T follicular helper cell (primary cell): ENCODE measurements around the gene FBXO22.
"Not testable (repeated sequence)": the region's sequence is repeated elsewhere in the genome, so short reads cannot be mapped to it uniquely, and the experiment has no call there.

Source experiments
- DNase-seq: peaks from one replicate; pipeline ENCODE4 v3.0.0-alpha.2; 2020; ENCODE audit warnings: low read depth

FBXO22 gene

DNA sequence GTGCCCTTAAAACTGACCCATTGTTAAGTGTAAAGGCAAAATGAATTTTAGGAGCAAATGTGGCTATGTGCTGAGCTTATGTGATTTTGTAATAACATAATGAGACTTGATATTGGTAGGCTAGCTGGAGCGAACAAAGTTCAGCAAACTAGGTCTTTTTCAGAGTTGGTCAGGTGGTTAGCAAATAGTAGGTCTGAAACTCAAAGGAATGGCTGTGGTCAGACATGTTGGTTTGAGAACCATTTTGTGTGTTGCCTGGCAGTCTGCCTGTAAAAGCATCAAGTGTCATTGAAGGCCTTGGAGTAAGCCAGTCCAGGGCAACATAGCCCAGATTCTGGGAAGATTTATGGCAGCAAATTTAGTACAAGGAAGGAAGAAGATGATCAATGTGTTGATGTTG is 16.4 kb downstream of the FBXO22 start:
- no peak for DNase-seq

DNA sequence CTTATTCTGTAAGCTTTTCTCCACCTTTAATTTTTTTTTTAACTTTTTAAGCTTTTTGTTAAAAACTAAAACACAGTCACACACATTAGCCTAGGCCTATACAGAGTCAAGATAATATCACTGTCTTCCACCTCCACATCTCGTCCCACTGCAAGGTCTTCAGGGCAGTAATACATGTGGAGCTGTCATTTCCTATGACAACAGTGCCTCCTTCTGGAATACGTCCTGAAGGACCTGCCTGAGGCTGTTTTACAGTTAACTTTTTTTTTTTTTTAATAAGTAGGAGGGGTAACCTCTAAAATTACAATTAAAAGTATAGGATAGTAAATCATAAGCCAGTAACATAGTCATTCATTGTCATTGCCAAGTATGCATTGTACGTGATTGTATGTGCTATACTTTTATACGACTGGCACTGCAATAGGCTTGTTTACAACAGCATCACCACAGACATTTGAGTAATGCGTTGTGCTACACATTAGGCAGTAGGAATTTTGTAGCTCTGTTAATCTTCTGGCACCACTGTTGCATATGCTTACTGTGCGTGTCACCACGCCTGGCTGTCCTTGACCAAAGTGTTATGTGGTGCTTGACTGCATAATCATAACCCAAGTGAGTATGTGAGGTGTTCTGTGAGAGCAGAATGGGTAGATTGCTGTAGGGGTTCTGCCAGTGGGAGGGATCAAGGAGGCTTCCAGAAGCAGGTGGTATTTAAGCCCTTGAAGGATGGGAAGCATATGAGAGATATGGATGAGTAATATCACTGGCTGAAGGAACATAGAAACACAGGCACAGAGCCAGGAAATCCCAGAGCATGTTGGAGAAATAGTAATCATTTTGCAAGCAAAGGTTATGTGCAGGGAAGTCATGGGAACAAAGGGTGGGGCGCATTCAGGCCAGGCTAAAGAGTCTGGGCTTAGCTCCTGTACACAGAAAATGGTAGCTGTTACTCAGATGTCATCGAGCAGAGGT is 18.3 kb downstream of the FBXO22 start:
- no peak for DNase-seq

DNA sequence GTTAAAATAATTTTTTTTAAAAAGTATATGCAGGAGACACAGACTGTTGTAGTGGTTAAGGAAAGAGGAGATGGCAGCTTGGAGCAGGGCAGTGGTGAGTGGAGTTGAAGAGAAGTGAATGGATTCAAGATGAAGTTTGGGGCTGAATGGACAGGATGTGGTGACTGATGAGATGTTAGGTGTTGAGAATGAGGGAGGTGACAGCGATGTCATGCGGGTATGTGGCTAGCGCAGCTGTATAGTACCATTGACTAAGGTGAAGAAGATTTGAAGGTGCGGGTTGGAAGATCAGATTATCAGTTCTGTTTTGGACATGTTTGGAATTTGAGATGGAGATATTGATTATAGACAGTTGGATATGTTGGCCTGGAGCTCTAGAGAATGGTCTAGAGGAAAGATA is 20.1 kb downstream of the FBXO22 start:
- DNase-seq, result no peak

DNA sequence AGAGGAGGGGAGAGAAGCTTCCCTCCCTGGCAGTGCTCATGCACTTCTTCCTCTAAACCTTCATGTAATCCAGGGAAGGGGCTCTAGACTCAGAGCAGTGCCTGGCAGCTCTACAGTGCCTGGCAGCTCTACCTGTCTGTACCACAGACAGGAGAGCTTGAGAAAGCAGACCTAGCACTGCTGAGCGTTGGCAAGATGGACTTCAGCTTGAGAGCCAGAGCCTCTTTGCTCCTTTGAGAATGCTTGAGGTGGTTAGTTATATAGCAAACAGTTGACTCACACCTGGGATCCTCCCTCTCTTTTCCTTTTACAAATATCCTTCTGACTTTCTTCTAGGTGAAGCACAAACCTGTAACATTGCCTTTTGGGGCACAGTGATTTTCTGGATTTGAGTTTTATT is 20.9 kb downstream of the FBXO22 start:
- DNase-seq, result no peak

DNA sequence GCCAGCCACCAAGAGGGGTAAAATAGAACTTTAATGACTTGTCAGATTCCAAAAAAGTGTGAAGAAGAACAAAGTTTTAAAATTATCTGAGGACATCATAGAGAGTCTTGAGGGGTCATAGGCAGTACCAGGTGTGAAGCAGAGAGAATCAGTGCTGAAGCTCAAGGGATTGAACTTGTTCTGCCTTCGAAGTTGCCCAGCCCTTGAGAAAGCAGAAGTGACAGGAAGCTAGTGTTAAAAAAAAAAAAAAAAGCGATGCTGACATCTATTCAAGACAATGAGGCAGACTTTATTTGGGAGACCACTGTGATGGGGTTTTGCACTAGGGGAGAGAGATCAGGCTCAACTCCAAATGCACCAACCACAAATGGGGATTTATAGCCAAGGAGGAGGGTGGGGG is 21.8 kb downstream of the FBXO22 start:
- DNase-seq, result no peak

DNA sequence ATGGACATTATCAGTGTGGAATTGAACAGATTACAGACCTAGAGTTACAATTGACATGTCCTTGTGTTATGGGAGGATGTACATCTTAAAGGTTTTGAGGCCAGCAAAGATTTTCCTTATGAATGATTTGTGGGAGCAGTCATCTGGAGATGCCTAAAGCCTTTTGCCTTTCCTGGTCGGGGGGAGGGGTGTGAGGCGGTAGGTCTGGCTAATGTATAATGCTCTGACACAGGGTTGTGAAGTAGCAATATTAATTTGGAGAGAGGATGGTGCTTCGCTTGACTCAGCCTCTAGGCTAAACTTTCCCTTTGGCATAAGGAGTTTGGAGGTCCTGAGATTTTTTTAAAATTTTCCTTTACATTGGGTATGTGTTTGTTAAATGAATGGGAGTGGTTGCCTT is 23.3 kb downstream of the FBXO22 start:
- no peak for DNase-seq

DNA sequence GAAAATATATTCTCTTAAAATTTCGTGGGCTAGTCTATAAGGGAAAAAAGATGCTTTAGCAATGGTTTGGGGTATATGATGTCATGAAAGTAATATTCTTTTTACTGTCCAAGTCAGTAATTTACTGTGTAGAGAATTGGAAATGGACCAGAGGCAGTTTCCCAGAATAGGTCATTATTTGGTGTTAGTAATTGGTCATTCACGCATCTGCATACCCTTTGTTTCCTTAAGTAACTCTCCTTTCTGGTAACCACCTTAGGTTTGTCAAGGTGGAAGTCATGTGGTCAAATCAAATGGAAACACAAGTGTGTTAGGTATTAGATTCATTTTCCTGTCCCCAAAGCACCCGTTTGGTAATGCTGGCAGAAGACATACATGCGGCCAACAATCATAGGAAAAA is 23.9 kb downstream of the FBXO22 start:
- no peak for DNase-seq

DNA sequence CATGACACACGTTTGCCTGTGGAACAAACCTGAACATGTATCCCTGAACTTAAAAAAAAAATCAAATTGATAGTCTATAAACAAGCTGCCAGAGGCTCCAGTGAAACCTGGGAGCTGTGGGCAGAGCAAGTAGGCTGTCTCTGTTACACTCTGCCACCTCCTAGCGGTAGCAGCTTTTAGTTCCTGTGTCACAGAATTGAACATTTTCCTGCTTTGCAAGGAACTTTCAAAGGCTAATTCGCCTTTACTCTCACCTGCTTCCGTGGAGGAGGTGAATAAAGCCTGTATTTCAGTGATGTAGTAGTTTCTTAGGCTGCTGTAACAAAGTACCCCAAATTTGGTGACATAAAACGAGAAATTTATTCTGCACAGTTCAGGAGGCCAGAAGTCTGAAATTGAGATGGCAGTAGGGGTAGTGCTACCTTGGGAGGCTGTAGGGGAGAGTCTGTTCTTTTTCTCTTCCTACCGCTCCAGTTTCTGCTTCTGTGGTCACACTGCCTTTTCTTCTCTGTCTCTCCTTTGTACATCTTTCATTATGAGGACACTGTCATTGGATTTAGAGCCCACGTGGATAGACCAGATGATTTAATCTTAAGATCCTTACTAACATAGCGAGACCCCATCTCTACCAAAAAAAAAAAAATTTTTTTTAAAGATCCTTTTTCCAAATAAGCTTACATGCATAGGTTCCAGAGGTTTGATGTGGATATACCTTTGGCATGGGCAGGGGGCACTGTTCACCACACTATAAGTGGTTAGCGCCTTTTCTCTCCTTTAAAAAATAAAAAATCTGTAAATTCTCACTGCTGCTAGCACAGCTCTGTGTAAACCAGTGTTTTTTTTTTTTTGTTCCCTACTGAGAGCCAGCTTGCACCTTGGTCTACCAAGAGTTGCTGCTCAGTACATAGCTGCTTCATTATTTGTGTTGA is 25.3 kb downstream of the FBXO22 start:
- DNase-seq, result no peak

DNA sequence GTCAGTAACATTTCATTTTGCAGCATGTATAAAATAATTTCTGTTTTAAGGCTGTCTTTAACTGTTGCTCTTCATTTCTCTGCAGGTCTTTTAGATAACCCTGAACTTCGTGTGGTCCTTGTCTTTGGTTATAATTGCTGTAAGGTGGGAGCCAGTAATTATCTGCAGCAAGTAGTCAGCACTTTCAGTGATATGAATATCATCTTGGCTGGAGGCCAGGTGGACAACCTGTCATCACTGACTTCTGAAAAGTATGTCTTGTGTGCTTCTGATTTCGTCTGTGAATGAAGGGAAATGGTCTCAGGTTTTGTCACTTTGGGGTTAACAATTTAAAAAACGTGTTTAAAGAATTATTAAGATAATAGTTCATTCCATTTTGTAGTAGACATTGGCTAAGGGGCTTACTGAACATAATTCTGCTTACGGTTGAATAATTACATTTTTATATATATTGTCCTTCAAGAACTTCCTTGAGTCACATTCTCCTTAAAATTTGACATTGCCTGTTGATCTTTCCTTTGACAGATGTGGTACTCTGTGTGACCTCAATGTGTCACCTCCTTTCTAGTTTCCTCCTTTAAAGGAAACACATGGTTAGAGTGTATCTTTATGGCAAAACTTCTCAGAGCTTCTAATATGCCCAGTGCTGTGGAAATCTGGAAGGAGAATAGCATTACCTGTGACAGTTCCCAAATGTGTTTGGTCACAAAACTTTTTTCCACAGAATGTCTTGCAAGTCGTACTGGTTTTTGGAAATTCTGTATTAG is 26.3 kb downstream of the FBXO22 start:
- DNase-seq, result no peak

DNA sequence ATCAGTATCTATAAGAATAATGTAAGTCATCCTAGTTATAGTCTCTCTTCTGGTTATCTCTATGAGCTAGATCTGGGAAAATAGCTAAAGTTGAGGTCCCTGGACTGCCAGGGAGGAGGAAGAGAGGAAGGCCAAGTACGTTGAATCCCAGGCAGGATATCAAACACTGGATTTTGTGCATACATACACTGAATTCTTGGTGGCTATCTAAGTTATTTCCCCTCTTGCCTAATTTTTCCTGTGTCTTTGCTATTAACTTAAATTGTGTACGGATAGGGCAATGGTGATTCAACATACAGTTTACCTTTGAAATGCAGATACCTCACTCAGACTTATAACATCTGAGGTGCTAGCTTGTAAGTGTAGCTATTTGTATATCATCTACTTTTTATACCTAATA is 27.2 kb downstream of the FBXO22 start:
- DNase-seq, result no peak

DNA sequence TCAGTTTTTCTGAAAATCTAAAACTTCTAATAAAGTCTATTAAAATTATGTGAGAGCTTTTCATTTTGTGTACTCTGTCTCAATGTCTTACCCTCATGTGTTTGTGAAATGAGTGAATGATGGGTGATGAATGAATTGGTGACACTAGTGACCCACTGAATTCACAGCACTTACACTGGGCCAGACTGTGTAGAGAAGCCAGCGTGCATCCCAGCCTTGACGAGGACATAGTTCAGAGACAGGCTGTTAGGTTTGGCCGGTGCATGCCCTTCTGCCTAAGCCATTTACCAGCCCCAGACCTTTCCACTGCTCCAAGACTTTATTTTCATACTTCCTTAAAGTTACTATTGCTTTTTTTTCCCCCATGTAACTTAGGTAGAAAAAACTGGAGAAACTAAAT is 38.8 kb downstream of the FBXO22 start:
- no peak for DNase-seq

DNA sequence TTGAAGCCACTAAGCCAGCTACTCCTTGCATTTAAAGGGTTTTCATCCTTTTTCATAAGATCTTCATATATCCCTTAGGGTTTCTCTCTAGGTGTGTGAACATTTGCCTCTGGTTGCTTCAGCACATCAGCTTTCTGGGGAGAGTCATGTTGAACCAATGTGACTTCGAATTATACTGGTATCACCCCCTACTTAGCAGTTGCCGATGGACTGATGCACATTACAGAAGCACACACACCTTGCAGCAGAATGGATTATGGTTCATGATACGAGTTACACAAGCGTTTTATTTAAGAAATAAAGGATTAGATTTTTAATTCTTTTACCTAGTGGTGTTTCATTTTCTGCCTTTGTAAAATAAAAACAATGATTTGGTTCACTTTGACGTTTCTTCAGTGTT is 39.6 kb downstream of the FBXO22 start:
- no peak for DNase-seq

DNA sequence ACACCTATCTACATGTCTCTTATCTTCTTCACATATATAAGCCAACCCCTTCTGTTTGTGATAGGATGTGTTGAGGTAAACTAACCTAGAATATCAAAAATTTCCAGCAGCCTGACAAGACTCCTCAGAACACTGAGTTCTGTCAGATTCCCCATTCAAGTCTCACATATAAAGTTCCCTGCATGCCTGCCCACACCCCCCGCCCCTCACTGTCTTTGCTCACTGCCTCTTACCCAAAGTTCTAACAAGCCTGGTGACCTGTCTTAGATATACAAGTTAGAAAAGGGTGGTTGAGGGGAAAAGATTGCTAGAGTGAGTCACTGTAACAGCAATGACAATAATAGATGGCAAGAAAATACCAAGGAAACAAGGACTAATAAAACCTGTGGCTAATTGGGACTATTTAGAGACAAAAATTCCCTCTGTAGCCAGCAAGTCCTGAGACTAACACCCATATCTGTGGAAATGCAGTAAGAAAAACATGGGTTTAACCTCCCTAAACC is 40.1 kb downstream of the FBXO22 start:
- no peak for DNase-seq

DNA sequence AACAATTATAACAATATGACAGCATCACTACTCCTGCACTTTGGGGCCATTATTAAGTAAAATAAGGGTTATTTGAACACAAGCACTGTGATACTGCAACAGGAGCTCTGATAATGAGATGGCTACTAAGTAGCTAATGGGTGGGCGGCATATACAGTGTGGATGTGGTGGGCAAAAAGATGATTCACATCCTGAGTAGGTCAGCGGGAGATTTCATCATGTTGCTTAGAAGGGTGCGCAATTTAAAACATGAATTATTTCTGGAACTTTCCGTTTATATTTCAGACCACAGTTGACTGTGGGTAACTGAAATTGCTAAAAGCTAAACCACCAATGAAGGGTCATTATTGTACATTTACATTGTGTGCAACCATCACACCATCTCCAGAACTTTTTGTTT is 42.3 kb downstream of the FBXO22 start:
- no peak for DNase-seq

DNA sequence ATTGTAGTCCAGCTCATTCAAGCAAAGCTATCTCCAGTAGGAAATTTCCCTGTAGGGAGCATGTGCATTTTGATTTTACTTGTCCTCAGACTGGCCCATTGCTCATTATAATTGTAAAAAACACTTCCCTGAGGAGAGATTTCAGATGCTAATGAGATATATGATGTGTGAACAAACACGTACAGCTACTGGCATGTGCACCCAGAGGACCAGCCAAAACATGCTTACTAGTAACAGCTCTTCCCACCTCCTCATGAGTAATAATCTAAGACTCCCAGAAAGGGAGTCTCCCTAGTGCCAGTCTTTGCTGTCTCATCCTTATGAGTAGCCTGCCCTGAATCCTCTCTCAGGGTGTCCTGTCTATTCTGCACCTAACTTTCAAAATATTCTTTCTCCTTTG is 43.4 kb downstream of the FBXO22 start:
- no peak for DNase-seq

DNA sequence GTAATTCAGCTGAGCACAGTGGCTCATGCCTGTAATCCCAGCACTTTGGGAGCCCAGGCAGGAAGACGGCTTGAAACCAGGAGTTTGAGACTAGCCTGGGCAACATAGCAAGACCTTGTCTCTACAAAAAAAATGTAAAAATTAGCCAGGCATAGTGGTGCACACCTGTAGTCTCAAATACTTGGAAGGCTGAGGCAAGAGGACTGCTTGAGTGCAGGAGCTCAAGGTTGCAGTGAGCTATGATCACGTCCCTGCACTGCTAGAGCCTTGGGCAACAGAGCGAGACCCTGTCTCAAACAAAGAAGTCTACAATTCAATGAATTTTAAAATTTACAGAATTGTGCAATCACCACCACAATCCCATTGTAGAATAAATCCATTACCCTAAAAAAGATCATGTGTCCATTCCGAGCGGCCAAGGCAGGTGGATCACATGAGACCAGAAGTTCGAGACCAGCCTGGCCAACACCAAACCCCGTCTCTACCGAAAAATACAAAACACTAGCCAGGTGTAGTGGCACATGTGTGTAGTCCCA is 45.2 kb downstream of the FBXO22 start:
- DNase-seq, result no peak

DNA sequence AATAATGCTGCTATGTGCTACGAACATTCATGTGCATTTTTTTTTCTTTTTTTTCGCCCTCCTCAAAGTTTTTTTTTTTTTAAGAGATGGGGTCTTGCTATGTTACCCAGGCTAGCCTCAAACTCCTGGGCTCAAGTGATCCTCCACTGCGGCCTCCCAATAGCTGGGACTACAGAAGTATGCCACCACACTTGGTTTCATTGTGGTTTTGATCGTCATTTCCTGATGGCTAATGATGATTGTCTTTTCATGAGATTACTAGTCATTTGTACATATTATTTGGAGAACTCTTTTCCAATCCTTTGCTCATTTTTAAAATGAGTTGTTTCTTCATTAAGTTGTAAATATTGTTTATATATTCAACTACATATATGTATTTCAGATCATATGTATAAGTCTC is 48.8 kb downstream of the FBXO22 start:
- DNase-seq, result no peak

DNA sequence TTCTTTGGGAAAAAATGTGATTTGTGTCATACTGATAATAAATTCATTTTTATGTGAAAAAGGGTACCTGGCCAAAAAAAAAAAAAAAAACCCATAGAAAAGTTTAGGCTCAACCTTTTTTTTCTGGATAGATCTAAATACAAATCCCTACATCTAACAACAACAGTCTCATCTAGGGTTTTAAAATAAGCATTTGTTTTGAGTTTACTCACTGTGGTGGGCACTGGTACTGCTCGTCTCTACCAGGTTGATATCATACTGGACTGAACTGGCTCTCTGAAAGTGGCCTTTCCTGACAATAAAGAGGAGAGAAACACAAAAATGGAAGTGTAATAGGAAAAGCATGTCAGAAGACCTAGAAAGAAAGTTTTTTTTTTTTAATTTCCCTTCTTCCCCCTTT is 52.0 kb downstream of the FBXO22 start:
- DNase-seq, result no peak

DNA sequence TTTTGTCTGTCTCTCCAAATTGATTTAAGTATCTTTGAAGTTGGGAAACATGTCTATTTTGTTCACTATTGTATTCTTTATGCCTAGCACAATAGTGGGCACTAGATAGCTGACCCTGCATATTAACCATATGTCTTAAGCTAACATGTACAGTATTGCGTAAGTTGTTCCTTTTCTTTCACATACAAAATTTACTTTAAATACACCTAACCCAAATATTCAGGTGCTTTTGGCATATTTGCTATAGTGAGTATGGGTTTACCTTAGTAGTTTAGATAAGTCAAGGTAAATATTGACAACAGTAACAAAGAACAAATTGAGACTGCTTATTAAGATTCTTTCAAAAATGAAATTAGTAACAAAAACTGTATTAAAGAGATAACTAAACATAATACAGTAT is 57.7 kb downstream of the FBXO22 start:
- DNase-seq, result no peak

DNA sequence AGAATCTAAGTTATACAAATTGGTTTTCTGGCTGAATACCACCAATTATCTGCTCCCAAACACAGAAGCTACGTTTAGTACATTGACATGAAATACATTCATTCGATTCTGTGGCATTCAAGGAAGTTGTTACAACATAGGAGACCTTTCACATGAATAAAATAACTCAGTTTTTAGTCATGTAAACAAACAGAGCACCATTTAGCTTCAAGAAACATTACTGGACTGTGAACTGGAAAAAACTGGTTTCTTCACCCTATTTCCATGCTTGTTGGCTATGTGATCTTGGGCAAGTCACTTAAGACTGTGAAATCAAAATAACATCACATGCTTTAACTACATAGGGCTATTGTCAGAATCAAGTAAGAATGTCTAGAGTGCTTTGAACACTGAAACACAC is 62.4 kb downstream of the FBXO22 start:
- DNase-seq, result no peak

DNA sequence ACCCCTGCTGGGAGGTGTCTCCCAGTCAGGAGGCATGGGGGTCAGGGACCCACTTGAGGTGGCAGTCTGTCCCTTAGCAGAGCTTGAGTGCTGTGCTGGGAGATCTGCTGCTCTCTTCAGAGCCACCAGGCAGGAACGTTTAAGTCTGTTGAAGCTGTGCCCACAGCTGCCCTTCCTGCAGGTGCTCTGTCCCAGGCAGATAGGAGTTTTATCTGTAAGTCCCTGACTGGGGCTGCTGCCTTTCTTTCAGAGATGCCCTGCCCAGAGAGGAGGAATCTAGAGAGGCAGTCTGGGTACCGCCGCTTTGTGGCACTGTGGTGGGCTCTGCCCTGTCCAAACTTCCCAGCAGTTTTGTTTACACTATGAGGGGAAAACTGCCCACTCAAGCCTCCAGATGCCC is 73.1 kb downstream of the FBXO22 start:
- DNase-seq, result not testable (repeated sequence)
